Endothelial cell of umbilical vein (primary cell): ENCODE measurements around the gene ATP13A5. TPM values are rescaled to one million over a fixed set of nuclear protein-coding genes. Genes with fewer than 3 reads are reported as not detected.

ENCODE experiments used
- BruUV-seq: library from RNA; stranded (reverse); fragments of 400-500 nt; replicated peaks from 2 replicates; lab custom pipeline; 2021; lab: Mats Ljungman, UMichigan
- CTCF ChIA-PET: fragments of 300-600, 350-600 bp; sonication (Branson Sonifier 250); formaldehyde crosslinking; loops from one replicate; lab custom pipeline; 2021; ENCODE audit warnings: antibody characterized with exemption, inconsistent platforms; lab: Charles Lee
- POLR2A ChIA-PET: fragments of 300-600, 350-600 bp; sonication (Branson Sonifier 250); formaldehyde crosslinking; loops from one replicate; lab custom pipeline; 2021; ENCODE audit warnings: antibody characterized with exemption, inconsistent platforms; lab: Charles Lee
- DNase-seq: peaks from one replicate; pipeline ENCODE4 v3.0.0-alpha.2; 2011; ENCODE audit warnings: low read depth, low spot score
- FAIRE-seq: peaks from 2 replicates; lab custom pipeline; 2011; peaks lifted over from hg19 to GRCh38; lab: Jason Lieb, UNC
- H2AFZ ChIP-seq: 2 replicates; pipeline ENCODE4 v1.6.0; 2012; ENCODE audit warnings: low read depth, low read length, control low read depth, inconsistent platforms
- H3K27ac ChIP-seq: 2 replicates; pipeline ENCODE4 v1.5.1; 2011; ENCODE audit warnings: low read depth, mild to moderate bottlenecking, control low read depth, low read length, moderate library complexity; ENCODE audit not compliant: insufficient read depth
- H3K27me3 ChIP-seq, 2 experiments: 2 replicates each; pipeline versions ENCODE4 v1.6.0 to v1.6.1; 2011; ENCODE audit warnings: low read length in 2 of 2, mixed read lengths in 1 of 2; ENCODE audit not compliant: control insufficient read depth in 2 of 2, insufficient read depth in 2 of 2
- H3K36me3 ChIP-seq, 2 experiments: 2 replicates in 1 of 2; 3 replicates in 1 of 2; pipeline ENCODE4 v1.5.1; 2011; ENCODE audit warnings: low read length in 2 of 2, mild to moderate bottlenecking in 1 of 2, moderate library complexity in 1 of 2; ENCODE audit not compliant: control insufficient read depth in 2 of 2, insufficient read depth in 2 of 2; ENCODE audit errors: extremely low read depth in 1 of 2
- H3K4me1 ChIP-seq: 3 replicates; pipeline ENCODE4 v1.5.1; 2011; ENCODE audit warnings: mild to moderate bottlenecking, low read length; ENCODE audit not compliant: control insufficient read depth, insufficient read depth; ENCODE audit errors: extremely low read depth
- H3K4me2 ChIP-seq: 2 replicates; pipeline ENCODE4 v1.6.1; 2011; ENCODE audit warnings: low read length, control low read depth, mixed read lengths; ENCODE audit not compliant: insufficient read depth
- H3K4me3 ChIP-seq, 3 experiments: fragments of 200-600 bp in 1 of 3; sonication (generic), shearing (Covaris generic) in 1 of 3; replicated peaks in 1 of 3; 2 replicates each; pipeline ENCODE4 v1.5.1; 2011 to 2016; ENCODE audit warnings: control low read depth in 3 of 3, low read length in 3 of 3, mild to moderate bottlenecking in 2 of 3, inconsistent platforms in 1 of 3, low read depth in 1 of 3, moderate library complexity in 1 of 3; ENCODE audit not compliant: insufficient read depth in 1 of 3
- H3K79me2 ChIP-seq: 2 replicates; pipeline ENCODE4 v1.6.0; 2012; ENCODE audit warnings: low read length, inconsistent platforms; ENCODE audit not compliant: control insufficient read depth, insufficient read depth
- H3K9ac ChIP-seq: replicated peaks from 2 replicates; pipeline ENCODE3; 2011; ENCODE audit warnings: low read length, control low read depth; ENCODE audit not compliant: insufficient read depth; ENCODE audit errors: extremely low read depth
- H3K9me1 ChIP-seq: replicated peaks from 3 replicates; pipeline ENCODE4 v1.6.0; 2011; ENCODE audit warnings: mild to moderate bottlenecking, low read length; ENCODE audit not compliant: control insufficient read depth, insufficient read depth; ENCODE audit errors: extremely low read depth
- H3K9me3 ChIP-seq: replicated peaks from 2 replicates; pipeline ENCODE4 v1.5.1; 2012; ENCODE audit warnings: low read length, inconsistent platforms; ENCODE audit not compliant: control insufficient read depth, insufficient read depth
- H4K20me1 ChIP-seq: replicated peaks from 2 replicates; pipeline ENCODE3; 2011; ENCODE audit warnings: mild to moderate bottlenecking, low read length; ENCODE audit not compliant: control insufficient read depth, insufficient read depth; ENCODE audit errors: extremely low read depth
- EZH2 ChIP-seq: IDR thresholded peaks from 2 replicates; pipeline ENCODE4 v1.6.1; 2012; ENCODE audit warnings: borderline replicate concordance, low read depth, mild to moderate bottlenecking, moderate library complexity, low read length, inconsistent platforms; ENCODE audit not compliant: severe bottlenecking
- FOS ChIP-seq: IDR thresholded peaks from 2 replicates; pipeline ENCODE4 v1.6.1; 2011; ENCODE audit warnings: mild to moderate bottlenecking, low read length, moderate library complexity, borderline replicate concordance; ENCODE audit not compliant: insufficient read depth
- GATA2 ChIP-seq: IDR thresholded peaks from 2 replicates; pipeline ENCODE4 v1.7.0; 2011; ENCODE audit warnings: low read depth, mild to moderate bottlenecking, moderate library complexity, mixed read lengths, low read length; ENCODE audit not compliant: insufficient read length, insufficient read depth
- JUN ChIP-seq: IDR thresholded peaks from 2 replicates; pipeline ENCODE4 v1.6.1; 2011; ENCODE audit warnings: borderline replicate concordance, low read depth; ENCODE audit not compliant: insufficient read length, insufficient read depth
- MYC ChIP-seq: IDR thresholded peaks from one replicate; pipeline ENCODE4 v1.6.1; 2011; ENCODE audit warnings: mild to moderate bottlenecking, low read depth, low read length
- POLR2A ChIP-seq: IDR thresholded peaks from 2 replicates; pipeline ENCODE4 v1.6.1; 2012; ENCODE audit warnings: low read depth, mild to moderate bottlenecking, control low read depth, low read length
- dilution Hi-C: fragments of 300-500 bp; cut with MboI; formaldehyde crosslinking; loops from one replicate; pipeline ENCODE4 v1.15.0; 2019; ENCODE audit warnings: low sequenced_read_pairs; ENCODE audit not compliant: extremely low pct_ligation_motif_present
- intact Hi-C: fragments of 100-400 bp; cut with micrococcal nuclease; formaldehyde crosslinking; loops from one replicate; pipeline ENCODE4 v1.10.0; 2022
- polyA plus RNA-seq, 4 experiments: library from polyadenylated mRNA; depleted of rRNA in 3 of 4; stranded (reverse) in 3 of 4; unstranded in 1 of 4; fragments of >200 nt; gene quantifications; 2 replicates each; pipeline versions ENCODE4 v1.2.1 to v1.2.3, GENCODE V29; 2011 to 2012; ENCODE audit warnings: missing spikeins in 1 of 4
- total RNA-seq: library from RNA; stranded (reverse); gene quantifications from 2 replicates; pipeline ENCODE4 v1.2.3, GENCODE V29; 2021
- TF ChIP-seq, protein P1 (sequence below), 2 donors: IDR thresholded peaks; 1 replicate in 1 of 2; 2 replicates in 1 of 2; pipeline ENCODE4 v1.5.1; 2011; ENCODE audit warnings: low read length in 2 of 2, mild to moderate bottlenecking in 2 of 2, moderate library complexity in 2 of 2, control low read depth in 1 of 2, inconsistent platforms in 1 of 2, low read depth in 1 of 2; ENCODE audit not compliant: insufficient read depth in 1 of 2; ENCODE audit errors: extremely low read depth in 1 of 2

ATP13A5 gene
- total and polyA plus RNA-seq, 2 donors (not counting 3 experiments of a cell fraction or from before 2014, with no cell fraction given), result not detected

DNA sequence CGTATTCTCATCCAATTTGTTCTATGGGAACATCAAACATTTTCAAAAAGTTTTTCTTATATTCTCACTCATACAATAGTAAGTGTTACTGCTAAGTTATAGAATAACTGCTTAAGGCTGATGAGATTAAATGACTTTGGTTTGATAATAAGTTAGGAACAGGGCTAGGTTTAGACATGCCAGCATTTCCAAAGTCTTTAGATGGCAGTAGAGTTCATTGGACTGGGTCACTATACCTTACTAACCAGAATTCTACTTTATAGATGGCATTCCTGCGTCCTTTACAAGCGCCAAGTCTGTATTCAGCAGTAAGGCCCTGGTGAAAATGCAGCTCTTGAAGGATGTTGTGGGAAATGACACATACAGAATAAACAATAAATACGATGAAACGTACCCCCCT, 115.8 kb downstream of the ATP13A5 start:
- intact Hi-C loops, result no loop called here
- TF ChIP-seq EZH2, result no peak
- no peak for TF ChIP-seq POLR2A
- TF ChIP-seq FOS, result no peak
- TF ChIP-seq GATA2, result no peak
- no peak for TF ChIP-seq JUN
- no peak for TF ChIP-seq MYC
- FAIRE-seq (no peak), DNase-seq (no peak)
- H3K4me1 ChIP-seq, result no peaks in the 10 kb centered on the region
- H3K27me3 ChIP-seq, result no peaks in the 10 kb centered on the region
- H3K27ac ChIP-seq, result no peak overlapping the region
- no peak overlapping the region for H3K4me3 ChIP-seq
- BruUV-seq, result no TSS peak
- no peaks in the 10 kb centered on the region for H3K36me3 ChIP-seq
- H2AFZ ChIP-seq, result no peak overlapping the region
- dilution Hi-C loops, result no loop called here
- H3K9ac ChIP-seq, result no peak overlapping the region
- H3K4me2 ChIP-seq, result no peak overlapping the region
- ChIA-PET CTCF (interaction anchor here (0.8 kb wide), 1 partner anchor 9 kb away, joined by 3 read pairs; no protein-coding TSS in a partner anchor), POLR2A (no interaction called here)
- no peaks in the 10 kb centered on the region for H3K79me2 ChIP-seq
- H3K9me1 ChIP-seq, result no peaks in the 10 kb centered on the region
- H3K9me3 ChIP-seq, result no peaks in the 10 kb centered on the region
- no peaks in the 10 kb centered on the region for H4K20me1 ChIP-seq

DNA sequence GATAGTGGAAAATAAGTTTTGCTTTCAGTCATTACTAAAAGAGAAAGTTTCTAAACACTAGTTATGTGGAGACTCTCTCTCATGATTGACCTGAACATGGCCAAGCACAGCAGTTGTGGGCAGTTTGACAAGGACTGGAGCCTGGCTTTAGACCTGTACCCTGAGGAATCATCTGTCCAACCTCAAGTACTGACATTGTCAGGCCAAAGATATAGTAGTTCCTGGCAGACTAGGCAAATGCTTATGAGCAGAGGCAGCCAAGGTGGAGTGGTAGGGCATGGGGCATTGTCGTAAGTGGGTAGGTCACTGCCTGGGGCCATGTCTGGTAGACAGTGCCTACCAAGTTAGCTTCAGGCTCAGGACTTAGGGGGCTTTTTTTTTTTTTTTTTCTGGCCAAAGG, 116.6 kb downstream of the ATP13A5 start:
- POLR2A ChIA-PET, result no interaction called here
- dilution Hi-C loops, result no loop called here
- no TSS peak for BruUV-seq

More for the DNA sequence above, 116.6 kb downstream of the ATP13A5 start:
- H4K20me1 ChIP-seq, result no peaks in the 10 kb centered on the region
- intact Hi-C loops, result no loop called here
- no peak overlapping the region for H3K27ac ChIP-seq
- H3K4me3 ChIP-seq, result no peak overlapping the region
- H3K9me3 ChIP-seq, result no peaks in the 10 kb centered on the region
- TF ChIP-seq JUN, result no peak
- TF ChIP-seq, protein P1, sequence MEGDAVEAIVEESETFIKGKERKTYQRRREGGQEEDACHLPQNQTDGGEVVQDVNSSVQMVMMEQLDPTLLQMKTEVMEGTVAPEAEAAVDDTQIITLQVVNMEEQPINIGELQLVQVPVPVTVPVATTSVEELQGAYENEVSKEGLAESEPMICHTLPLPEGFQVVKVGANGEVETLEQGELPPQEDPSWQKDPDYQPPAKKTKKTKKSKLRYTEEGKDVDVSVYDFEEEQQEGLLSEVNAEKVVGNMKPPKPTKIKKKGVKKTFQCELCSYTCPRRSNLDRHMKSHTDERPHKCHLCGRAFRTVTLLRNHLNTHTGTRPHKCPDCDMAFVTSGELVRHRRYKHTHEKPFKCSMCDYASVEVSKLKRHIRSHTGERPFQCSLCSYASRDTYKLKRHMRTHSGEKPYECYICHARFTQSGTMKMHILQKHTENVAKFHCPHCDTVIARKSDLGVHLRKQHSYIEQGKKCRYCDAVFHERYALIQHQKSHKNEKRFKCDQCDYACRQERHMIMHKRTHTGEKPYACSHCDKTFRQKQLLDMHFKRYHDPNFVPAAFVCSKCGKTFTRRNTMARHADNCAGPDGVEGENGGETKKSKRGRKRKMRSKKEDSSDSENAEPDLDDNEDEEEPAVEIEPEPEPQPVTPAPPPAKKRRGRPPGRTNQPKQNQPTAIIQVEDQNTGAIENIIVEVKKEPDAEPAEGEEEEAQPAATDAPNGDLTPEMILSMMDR (IDR thresholded peaks at IDR 0.05; ENCODE audit: extremely low read depth in 1 of 2, insufficient read depth in 1 of 2, low read depth in 1 of 2, low read length in 2 of 2), result no peak
- no peak for TF ChIP-seq EZH2
- no peak for TF ChIP-seq MYC
- TF ChIP-seq POLR2A, result no peak
- TF ChIP-seq GATA2, result no peak
- FAIRE-seq (no peak), DNase-seq (no peak)
- no peak overlapping the region for H3K9ac ChIP-seq
- no peaks in the 10 kb centered on the region for H3K4me1 ChIP-seq
- H3K27me3 ChIP-seq, result no peaks in the 10 kb centered on the region
- H3K36me3 ChIP-seq, result no peaks in the 10 kb centered on the region
- no peaks in the 10 kb centered on the region for H3K9me1 ChIP-seq
- no peak overlapping the region for H3K4me2 ChIP-seq
- CTCF ChIA-PET, result interaction anchor here (0.8 kb wide), 1 partner anchor 8 kb away, joined by 3 read pairs; no protein-coding TSS in a partner anchor
- H3K79me2 ChIP-seq, result no peaks in the 10 kb centered on the region
- H2AFZ ChIP-seq, result no peak overlapping the region
